H9 (cell line): Measurements from ENCODE around the gene ITGB2. TPM values are rescaled to one million over a fixed set of nuclear protein-coding genes. Genes with fewer than 3 reads are reported as not detected.

Experiments
- DNase-seq: peaks from one replicate; pipeline ENCODE4 v3.0.0-alpha.2; 2017
- H2AFZ ChIP-seq: one replicate; pipeline ENCODE4 v1.6.1; 2013; ENCODE audit warnings: mild to moderate bottlenecking, low read length, control low read depth, moderate library complexity
- H2AK5ac ChIP-seq: 2 replicates; pipeline ENCODE4 v1.6.1; 2013; ENCODE audit warnings: low read length, control low read depth, mixed read lengths; ENCODE audit not compliant: insufficient read length
- H2BK120ac ChIP-seq: one replicate; pipeline ENCODE4 v1.6.1; 2013; ENCODE audit warnings: low read depth, mild to moderate bottlenecking, low read length, control low read depth, inconsistent platforms; ENCODE audit not compliant: poor library complexity, severe bottlenecking
- H2BK12ac ChIP-seq: 2 replicates; pipeline ENCODE4 v1.6.1; 2013; ENCODE audit warnings: low read length, control low read depth, mixed read lengths, low read depth; ENCODE audit not compliant: insufficient read length
- H2BK15ac ChIP-seq: 2 replicates; pipeline ENCODE4 v1.6.1; 2013; ENCODE audit warnings: low read depth, low read length, control low read depth
- H2BK20ac ChIP-seq: one replicate; pipeline ENCODE4 v1.6.1; 2013; ENCODE audit warnings: low read depth, mild to moderate bottlenecking, low read length, control low read depth, inconsistent platforms; ENCODE audit not compliant: poor library complexity, severe bottlenecking
- H2BK5ac ChIP-seq: 2 replicates; pipeline ENCODE4 v1.6.1; 2013; ENCODE audit warnings: low read length, control low read depth, mixed read lengths; ENCODE audit not compliant: insufficient read length
- H3K14ac ChIP-seq: 2 replicates; pipeline ENCODE4 v1.6.1; 2013; ENCODE audit warnings: low read length, control low read depth; ENCODE audit not compliant: insufficient read depth
- H3K18ac ChIP-seq: 2 replicates; pipeline ENCODE4 v1.6.1; 2013; ENCODE audit warnings: low read depth, mild to moderate bottlenecking, mixed read lengths, low read length, control low read depth; ENCODE audit not compliant: insufficient read length
- H3K23ac ChIP-seq: 2 replicates; pipeline ENCODE4 v1.6.1; 2013; ENCODE audit warnings: low read length, control low read depth, mixed read lengths, low read depth; ENCODE audit not compliant: insufficient read length
- H3K23me2 ChIP-seq: 2 replicates; pipeline ENCODE4 v1.6.1; 2013; ENCODE audit warnings: low read depth, mild to moderate bottlenecking, mixed read lengths, low read length, control low read depth; ENCODE audit not compliant: insufficient read length, poor library complexity, severe bottlenecking
- H3K27ac ChIP-seq: 2 replicates; pipeline ENCODE4 v1.5.1; 2013; ENCODE audit warnings: low read length, control low read depth, mixed read lengths, low read depth; ENCODE audit not compliant: insufficient read length
- H3K27me3 ChIP-seq: 2 replicates; pipeline ENCODE4 v1.6.1; 2013; ENCODE audit warnings: low read length, control low read depth, inconsistent platforms; ENCODE audit not compliant: insufficient read depth
- H3K4ac ChIP-seq: 2 replicates; pipeline ENCODE4 v1.6.1; 2013; ENCODE audit warnings: low read depth, mild to moderate bottlenecking, control low read depth, inconsistent platforms, low read length, moderate library complexity
- H3K4me1 ChIP-seq: 2 replicates; pipeline ENCODE4 v1.6.1; 2013; ENCODE audit warnings: low read length, control low read depth, inconsistent platforms; ENCODE audit not compliant: insufficient read depth
- H3K4me2 ChIP-seq: 2 replicates; pipeline ENCODE4 v1.6.1; 2013; ENCODE audit warnings: low read length, control low read depth, mixed read lengths; ENCODE audit not compliant: insufficient read length, insufficient read depth
- H3K56ac ChIP-seq: 2 replicates; pipeline ENCODE4 v1.6.1; 2013; ENCODE audit warnings: low read depth, mild to moderate bottlenecking, mixed read lengths, low read length, control low read depth; ENCODE audit not compliant: insufficient read length
- H3K79me1 ChIP-seq: 2 replicates; pipeline ENCODE4 v1.6.1; 2013; ENCODE audit warnings: low read depth, mild to moderate bottlenecking, moderate library complexity, low read length, control low read depth, inconsistent platforms; ENCODE audit not compliant: insufficient read depth, poor library complexity, severe bottlenecking
- H3K79me2 ChIP-seq: 2 replicates; pipeline ENCODE4 v1.6.1; 2013; ENCODE audit warnings: low read length, control low read depth, inconsistent platforms; ENCODE audit not compliant: insufficient read depth
- H3K9ac ChIP-seq: 2 replicates; pipeline ENCODE4 v1.6.1; 2013; ENCODE audit warnings: low read length, control low read depth, mixed read lengths; ENCODE audit not compliant: insufficient read length; ENCODE audit errors: extremely low read depth
- H3K9me3 ChIP-seq: one replicate; pipeline ENCODE4 v1.6.1; 2013; ENCODE audit warnings: low read depth, low read length, inconsistent platforms; ENCODE audit not compliant: control insufficient read depth
- H3T11ph ChIP-seq: one replicate; pipeline ENCODE4 v1.6.1; 2013; ENCODE audit warnings: mild to moderate bottlenecking, low read length, control low read depth, inconsistent platforms
- H4K20me1 ChIP-seq: one replicate; pipeline ENCODE4 v1.6.1; 2013; ENCODE audit not compliant: control insufficient read depth, insufficient read length, insufficient read depth
- H4K5ac ChIP-seq: 2 replicates; pipeline ENCODE4 v1.6.1; 2013; ENCODE audit warnings: low read depth, mild to moderate bottlenecking, mixed read lengths, low read length, control low read depth; ENCODE audit not compliant: insufficient read length
- H4K8ac ChIP-seq: replicated peaks from 2 replicates; pipeline ENCODE4 v1.6.1; 2013; ENCODE audit warnings: low read length, control low read depth, mixed read lengths, low read depth; ENCODE audit not compliant: insufficient read length
- H4K91ac ChIP-seq: 2 replicates; pipeline ENCODE4 v1.6.1; 2013; ENCODE audit warnings: low read depth, mild to moderate bottlenecking, moderate library complexity, mixed read lengths, low read length, control low read depth; ENCODE audit not compliant: insufficient read length
- H3K27ac Mint-ChIP-seq, 3 experiments: 2 replicates in 2 of 3; 3 replicates in 1 of 3; pipeline ENCODE4 v1.8.0; 2020 to 2021; ENCODE audit warnings: mixed read lengths in 3 of 3, mild to moderate bottlenecking in 1 of 3, moderate library complexity in 1 of 3
- H3K27me3 Mint-ChIP-seq: 2 replicates; pipeline ENCODE4 v1.8.0; 2021; ENCODE audit warnings: low read depth, mild to moderate bottlenecking, moderate library complexity, mixed read lengths
- H3K36me3 Mint-ChIP-seq, 3 experiments: 2 replicates in 2 of 3; 3 replicates in 1 of 3; pipeline ENCODE4 v1.8.0; 2020 to 2021; ENCODE audit warnings: low read depth in 3 of 3, mixed read lengths in 3 of 3; ENCODE audit not compliant: insufficient read depth in 1 of 3
- H3K4me1 Mint-ChIP-seq, 2 experiments: 2 replicates each; pipeline ENCODE4 v1.8.0; 2020; ENCODE audit warnings: mixed read lengths in 2 of 2
- H3K4me3 Mint-ChIP-seq, 2 experiments: 2 replicates in 1 of 2; 3 replicates in 1 of 2; pipeline ENCODE4 v1.8.0; 2020 to 2021; ENCODE audit warnings: mild to moderate bottlenecking in 2 of 2, mixed read lengths in 2 of 2, moderate library complexity in 1 of 2
- H3K9me3 Mint-ChIP-seq, 2 experiments: 2 replicates in 1 of 2; 3 replicates in 1 of 2; pipeline ENCODE4 v1.8.0; 2020; ENCODE audit warnings: mild to moderate bottlenecking in 2 of 2, mixed read lengths in 2 of 2, moderate library complexity in 1 of 2
- CTCF ChIP-seq: fragments of 200-600 bp; sonication (generic); conservative IDR thresholded peaks from 3 replicates; pipeline ENCODE4 v1.8.0; 2021; ENCODE audit warnings: antibody characterized with exemption, mild to moderate bottlenecking
- WGBS: extraction: QIAGEN DNeasy Blood & Tissue Kit; methylation state at CpG from one replicate; pipeline ENCODE4 v1.1.7; 2013; ENCODE audit warnings: missing lambda C conversion rate, low lambda C conversion rate, mixed read lengths; ENCODE audit not compliant: insufficient read length; ENCODE audit errors: extremely low coverage; 5-methylcytosine and 5-hydroxymethylcytosine counted together
- total RNA-seq: library from RNA; stranded (reverse); gene quantifications from 2 replicates; pipeline ENCODE4 v1.2.1, GENCODE V29; 2021

Gene ITGB2
- total RNA-seq, 1 experiment from 2014 or later = 1.1 TPM

- no peaks in the 10 kb centered on the region for H3K23me2 ChIP-seq
- H3K36me3 Mint-ChIP-seq = no peaks in the 10 kb centered on the region
- no peak overlapping the region; a peak in 1 of 7 replicates for H3K27ac Mint-ChIP-seq
Observed at GRCh38 chr21:44904141-44904923, 16.4 kb downstream of the ITGB2 start.

More at GRCh38 chr21:44904141-44904923, 16.4 kb downstream of the ITGB2 start:
- 100% methylated on average over 3 of the region's 14 CpGs for WGBS
- Histone ChIP-seq H3K4me2 (no peak overlapping the region), H3K9me3 (no peaks in the 10 kb centered on the region), H3K23ac (no peak overlapping the region), H2BK20ac (no peak overlapping the region), H2BK5ac (no peak overlapping the region), H3K9ac (no peak overlapping the region), H2BK15ac (no peak overlapping the region), H3K4ac (no peak overlapping the region), H2AFZ (no peak overlapping the region), H3K79me2 (no peaks in the 10 kb centered on the region), H3K14ac (no peak overlapping the region), H3K4me1 (no peaks in the 10 kb centered on the region), H3K27me3 (no peaks in the 10 kb centered on the region), H4K5ac (no peak overlapping the region), H4K91ac (no peak overlapping the region), H3K27ac (no peak overlapping the region), H2BK12ac (no peak overlapping the region), H2AK5ac (no peak overlapping the region), H4K8ac (no peak overlapping the region), H4K20me1 (peaks cover 6% of the 10 kb centered on the region), H3T11ph (no peak overlapping the region), H3K79me1 (no peaks in the 10 kb centered on the region), H2BK120ac (no peak overlapping the region), H3K56ac (no peak overlapping the region), H3K18ac (no peak overlapping the region)
- no peak for TF ChIP-seq CTCF
- H3K9me3 Mint-ChIP-seq = no peaks in the 10 kb centered on the region; a peak in 3 of 5 replicates
- no peak overlapping the region; a peak in 1 of 5 replicates for H3K4me3 Mint-ChIP-seq
- DNase-seq = no peak
- H3K4me1 Mint-ChIP-seq = peaks cover 0 to 12% of the 10 kb centered on the region in 2 experiments; a peak in 2 of 4 replicates
- H3K27me3 Mint-ChIP-seq = peaks cover 6% of the 10 kb centered on the region
